Measurements from ENCODE around the gene CBR1. TPM values are rescaled to one million over a fixed set of nuclear protein-coding genes. Genes with fewer than 3 reads are reported as not detected.

CBR1 gene
- total and polyA plus RNA-seq, 9 of the 15 experiments (the other 6 are each of a cell fraction or from before 2014, with no cell fraction given), result 2.5 to 33.8 (median 15.1) TPM

DNA sequence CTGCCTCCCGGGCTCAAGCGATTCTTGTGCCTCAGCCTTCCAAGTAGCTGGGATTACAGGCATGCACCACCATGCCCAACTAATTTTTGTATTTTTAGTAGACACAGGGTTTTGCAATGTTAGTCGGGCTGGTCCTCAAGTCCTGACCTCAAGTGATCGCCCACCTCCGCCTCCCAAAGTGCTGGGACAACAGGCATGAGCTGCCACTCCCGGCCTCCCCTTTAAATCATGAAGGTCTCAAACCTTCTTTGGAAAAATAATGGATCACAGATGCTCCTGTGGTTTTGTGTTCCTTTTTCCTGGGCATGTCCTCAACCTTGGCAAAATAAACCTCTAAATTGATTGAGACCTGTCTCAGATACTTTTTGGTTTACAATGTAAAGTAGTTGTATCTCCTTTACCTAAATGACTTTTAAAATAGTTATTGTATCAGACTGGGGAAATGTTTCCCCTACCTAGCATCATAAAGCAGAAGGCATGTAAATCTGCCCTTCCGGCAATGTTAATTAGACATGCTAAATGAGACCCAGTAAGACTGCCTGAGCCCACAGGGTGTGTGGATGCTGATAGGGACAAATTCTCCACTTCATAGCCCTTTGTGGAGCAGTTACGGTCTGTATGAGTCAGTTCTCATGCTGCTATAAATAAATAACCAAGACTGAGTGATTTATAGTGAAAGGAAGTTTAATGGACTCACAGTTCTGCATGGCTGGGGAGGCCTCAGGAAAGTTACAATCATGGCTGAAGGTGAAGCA is 27.8 kb downstream of the CBR1 start (continued):
- TF ChIP-seq, protein P1, sequence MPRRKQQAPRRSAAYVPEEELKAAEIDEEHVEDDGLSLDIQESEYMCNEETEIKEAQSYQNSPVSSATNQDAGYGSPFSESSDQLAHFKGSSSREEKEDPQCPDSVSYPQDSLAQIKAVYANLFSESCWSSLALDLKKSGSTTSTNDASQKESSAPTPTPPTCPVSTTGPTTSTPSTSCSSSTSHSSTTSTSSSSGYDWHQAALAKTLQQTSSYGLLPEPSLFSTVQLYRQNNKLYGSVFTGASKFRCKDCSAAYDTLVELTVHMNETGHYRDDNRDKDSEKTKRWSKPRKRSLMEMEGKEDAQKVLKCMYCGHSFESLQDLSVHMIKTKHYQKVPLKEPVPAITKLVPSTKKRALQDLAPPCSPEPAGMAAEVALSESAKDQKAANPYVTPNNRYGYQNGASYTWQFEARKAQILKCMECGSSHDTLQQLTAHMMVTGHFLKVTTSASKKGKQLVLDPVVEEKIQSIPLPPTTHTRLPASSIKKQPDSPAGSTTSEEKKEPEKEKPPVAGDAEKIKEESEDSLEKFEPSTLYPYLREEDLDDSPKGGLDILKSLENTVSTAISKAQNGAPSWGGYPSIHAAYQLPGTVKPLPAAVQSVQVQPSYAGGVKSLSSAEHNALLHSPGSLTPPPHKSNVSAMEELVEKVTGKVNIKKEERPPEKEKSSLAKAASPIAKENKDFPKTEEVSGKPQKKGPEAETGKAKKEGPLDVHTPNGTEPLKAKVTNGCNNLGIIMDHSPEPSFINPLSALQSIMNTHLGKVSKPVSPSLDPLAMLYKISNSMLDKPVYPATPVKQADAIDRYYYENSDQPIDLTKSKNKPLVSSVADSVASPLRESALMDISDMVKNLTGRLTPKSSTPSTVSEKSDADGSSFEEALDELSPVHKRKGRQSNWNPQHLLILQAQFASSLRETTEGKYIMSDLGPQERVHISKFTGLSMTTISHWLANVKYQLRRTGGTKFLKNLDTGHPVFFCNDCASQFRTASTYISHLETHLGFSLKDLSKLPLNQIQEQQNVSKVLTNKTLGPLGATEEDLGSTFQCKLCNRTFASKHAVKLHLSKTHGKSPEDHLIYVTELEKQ (CRISPR knock-in tag; IDR thresholded peaks at IDR 0.05), result no peak
- TF ChIP-seq CXXC5 (CRISPR knock-in tag; IDR thresholded peaks at IDR 0.05) (no peak), FIP1L1 (IDR thresholded peaks at IDR 0.05; ENCODE audit: low read depth, low read length, poor library complexity, severe bottlenecking) (no peak), SMAD4 (CRISPR knock-in tag; conservative IDR thresholded peaks at IDR 0.05) (no peak; the same call in 1 of the 2 replicates), RNF2 (IDR thresholded peaks at IDR 0.05) (0 out of 2 replicates have a peak, but pooled peaks have one; percentile 39), SMARCA4 (IDR thresholded peaks at IDR 0.05) (peak; percentile 62; the same call in 1 of the 2 replicates), SP1 (CRISPR knock-in tag; IDR thresholded peaks at IDR 0.05) (peak; percentile 52; the same call in 1 of the 2 replicates), MCM2 (IDR thresholded peaks at IDR 0.05; ENCODE audit: low read depth) (no peak), ETV5 (CRISPR knock-in tag; IDR thresholded peaks at IDR 0.05; ENCODE audit: low read depth) (peak; percentile 84), CBX2 (IDR thresholded peaks at IDR 0.05; ENCODE audit: insufficient read depth, low read length, poor library complexity, severe bottlenecking) (no peak), HDAC8 (tag; IDR thresholded peaks at IDR 0.05) (no peak), CREM (IDR thresholded peaks at IDR 0.05; ENCODE audit: low read depth) (0 out of 2 replicates have a peak, but pooled peaks have one; percentile 8)
- TF ChIP-seq, protein P2, sequence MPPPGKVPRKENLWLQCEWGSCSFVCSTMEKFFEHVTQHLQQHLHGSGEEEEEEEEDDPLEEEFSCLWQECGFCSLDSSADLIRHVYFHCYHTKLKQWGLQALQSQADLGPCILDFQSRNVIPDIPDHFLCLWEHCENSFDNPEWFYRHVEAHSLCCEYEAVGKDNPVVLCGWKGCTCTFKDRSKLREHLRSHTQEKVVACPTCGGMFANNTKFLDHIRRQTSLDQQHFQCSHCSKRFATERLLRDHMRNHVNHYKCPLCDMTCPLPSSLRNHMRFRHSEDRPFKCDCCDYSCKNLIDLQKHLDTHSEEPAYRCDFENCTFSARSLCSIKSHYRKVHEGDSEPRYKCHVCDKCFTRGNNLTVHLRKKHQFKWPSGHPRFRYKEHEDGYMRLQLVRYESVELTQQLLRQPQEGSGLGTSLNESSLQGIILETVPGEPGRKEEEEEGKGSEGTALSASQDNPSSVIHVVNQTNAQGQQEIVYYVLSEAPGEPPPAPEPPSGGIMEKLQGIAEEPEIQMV (tag; conservative IDR thresholded peaks at IDR 0.05; ENCODE audit: low read depth), result no peak
- TF ChIP-seq, protein P3, sequence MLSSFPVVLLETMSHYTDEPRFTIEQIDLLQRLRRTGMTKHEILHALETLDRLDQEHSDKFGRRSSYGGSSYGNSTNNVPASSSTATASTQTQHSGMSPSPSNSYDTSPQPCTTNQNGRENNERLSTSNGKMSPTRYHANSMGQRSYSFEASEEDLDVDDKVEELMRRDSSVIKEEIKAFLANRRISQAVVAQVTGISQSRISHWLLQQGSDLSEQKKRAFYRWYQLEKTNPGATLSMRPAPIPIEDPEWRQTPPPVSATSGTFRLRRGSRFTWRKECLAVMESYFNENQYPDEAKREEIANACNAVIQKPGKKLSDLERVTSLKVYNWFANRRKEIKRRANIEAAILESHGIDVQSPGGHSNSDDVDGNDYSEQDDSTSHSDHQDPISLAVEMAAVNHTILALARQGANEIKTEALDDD (IDR thresholded peaks at IDR 0.05), result peak; percentile 25; the same call in 1 of the 2 replicates
- TF ChIP-seq, protein P4, sequence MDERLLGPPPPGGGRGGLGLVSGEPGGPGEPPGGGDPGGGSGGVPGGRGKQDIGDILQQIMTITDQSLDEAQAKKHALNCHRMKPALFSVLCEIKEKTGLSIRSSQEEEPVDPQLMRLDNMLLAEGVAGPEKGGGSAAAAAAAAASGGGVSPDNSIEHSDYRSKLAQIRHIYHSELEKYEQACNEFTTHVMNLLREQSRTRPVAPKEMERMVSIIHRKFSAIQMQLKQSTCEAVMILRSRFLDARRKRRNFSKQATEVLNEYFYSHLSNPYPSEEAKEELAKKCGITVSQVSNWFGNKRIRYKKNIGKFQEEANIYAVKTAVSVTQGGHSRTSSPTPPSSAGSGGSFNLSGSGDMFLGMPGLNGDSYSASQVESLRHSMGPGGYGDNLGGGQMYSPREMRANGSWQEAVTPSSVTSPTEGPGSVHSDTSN (CRISPR knock-in tag; IDR thresholded peaks at IDR 0.05; ENCODE audit: low read depth), result peak; percentile 49
- TF ChIP-seq, protein P4 (tag; conservative IDR thresholded peaks at IDR 0.05; ENCODE audit: low read depth), result peak; percentile 95
- TF ChIP-seq, protein P5, sequence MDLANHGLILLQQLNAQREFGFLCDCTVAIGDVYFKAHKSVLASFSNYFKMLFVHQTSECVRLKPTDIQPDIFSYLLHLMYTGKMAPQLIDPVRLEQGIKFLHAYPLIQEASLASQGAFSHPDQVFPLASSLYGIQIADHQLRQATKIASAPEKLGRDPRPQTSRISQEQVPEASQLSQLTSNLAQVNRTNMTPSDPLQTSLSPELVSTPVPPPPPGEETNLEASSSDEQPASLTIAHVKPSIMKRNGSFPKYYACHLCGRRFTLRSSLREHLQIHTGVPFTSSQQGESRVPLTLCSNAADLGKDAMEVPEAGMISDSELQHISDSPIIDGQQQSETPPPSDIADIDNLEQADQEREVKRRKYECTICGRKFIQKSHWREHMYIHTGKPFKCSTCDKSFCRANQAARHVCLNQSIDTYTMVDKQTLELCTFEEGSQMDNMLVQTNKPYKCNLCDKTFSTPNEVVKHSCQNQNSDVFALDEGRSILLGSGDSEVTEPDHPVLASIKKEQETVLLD (IDR thresholded peaks at IDR 0.05), result no peak

Data from K562 (cell line).